ENCODE data around the gene ANKRD31.

DNA sequence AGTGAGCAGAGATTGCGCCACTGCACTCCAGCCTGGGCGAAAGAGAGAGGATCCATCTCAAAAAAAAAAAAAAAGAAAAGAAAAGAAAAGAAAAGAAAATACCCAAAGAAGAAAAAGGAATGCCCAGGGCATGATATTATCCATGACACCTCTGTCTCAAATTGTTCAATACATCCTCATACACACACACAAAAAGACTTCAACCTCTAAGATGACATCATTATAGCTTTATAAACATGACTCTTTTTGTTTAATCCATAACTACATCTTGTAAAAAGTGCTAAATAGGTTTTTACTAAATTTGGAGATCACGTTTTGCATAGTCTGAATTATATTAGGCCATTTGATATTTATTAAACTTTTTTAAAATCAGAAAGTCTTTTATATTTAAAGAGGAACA lies 33.1 kb downstream of the ANKRD31 start:
- TF ChIP-seq, protein P1, sequence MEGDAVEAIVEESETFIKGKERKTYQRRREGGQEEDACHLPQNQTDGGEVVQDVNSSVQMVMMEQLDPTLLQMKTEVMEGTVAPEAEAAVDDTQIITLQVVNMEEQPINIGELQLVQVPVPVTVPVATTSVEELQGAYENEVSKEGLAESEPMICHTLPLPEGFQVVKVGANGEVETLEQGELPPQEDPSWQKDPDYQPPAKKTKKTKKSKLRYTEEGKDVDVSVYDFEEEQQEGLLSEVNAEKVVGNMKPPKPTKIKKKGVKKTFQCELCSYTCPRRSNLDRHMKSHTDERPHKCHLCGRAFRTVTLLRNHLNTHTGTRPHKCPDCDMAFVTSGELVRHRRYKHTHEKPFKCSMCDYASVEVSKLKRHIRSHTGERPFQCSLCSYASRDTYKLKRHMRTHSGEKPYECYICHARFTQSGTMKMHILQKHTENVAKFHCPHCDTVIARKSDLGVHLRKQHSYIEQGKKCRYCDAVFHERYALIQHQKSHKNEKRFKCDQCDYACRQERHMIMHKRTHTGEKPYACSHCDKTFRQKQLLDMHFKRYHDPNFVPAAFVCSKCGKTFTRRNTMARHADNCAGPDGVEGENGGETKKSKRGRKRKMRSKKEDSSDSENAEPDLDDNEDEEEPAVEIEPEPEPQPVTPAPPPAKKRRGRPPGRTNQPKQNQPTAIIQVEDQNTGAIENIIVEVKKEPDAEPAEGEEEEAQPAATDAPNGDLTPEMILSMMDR (conservative IDR thresholded peaks at IDR 0.05) = no peak
- TF ChIP-seq EZH2 (IDR thresholded peaks at IDR 0.05; ENCODE audit: low read depth) = no peak

Data from PC-9 (cell line).